PFSK-1 (cell line): ENCODE data around the gene ZNF474. TPM values are rescaled to one million over a fixed set of nuclear protein-coding genes. Genes with fewer than 3 reads are reported as not detected.

ENCODE experiments used
- FOXP2 ChIP-seq: optimal IDR thresholded peaks from 2 replicates; pipeline ENCODE3; 2011; ENCODE audit warnings: borderline replicate concordance, control low read depth, inconsistent platforms; ENCODE audit not compliant: insufficient read depth; ENCODE audit errors: extremely low read length, extremely low read depth
- POLR2AphosphoS5 ChIP-seq: IDR thresholded peaks from 2 replicates; pipeline ENCODE4 v1.6.1; 2012; ENCODE audit warnings: low read depth, mild to moderate bottlenecking, control low read depth, low read length, moderate library complexity
- SIN3A ChIP-seq: IDR thresholded peaks from 2 replicates; pipeline ENCODE4 v1.6.1; 2012; ENCODE audit warnings: mild to moderate bottlenecking, low read length, moderate library complexity, borderline replicate concordance; ENCODE audit not compliant: insufficient read depth
- TAF1 ChIP-seq: IDR thresholded peaks from 2 replicates; pipeline ENCODE4 v1.6.1; 2012; ENCODE audit warnings: low read length, control low read depth, borderline replicate concordance; ENCODE audit not compliant: insufficient read depth
- polyA plus RNA-seq: library from polyadenylated mRNA; unstranded; fragments of >200 nt; gene quantifications from one replicate; pipeline ENCODE4 v1.2.1, GENCODE V29; 2012; ENCODE audit warnings: low read depth, missing spikeins; ENCODE audit not compliant: insufficient read length
- TF ChIP-seq, protein P1 (sequence below), 2 experiments: IDR thresholded peaks; 2 replicates each; pipeline versions ENCODE4 v1.6.1 to v1.8.0; 2011 to 2012; ENCODE audit warnings: low read depth in 2 of 2, low read length in 2 of 2, control low read depth in 1 of 2, inconsistent platforms in 1 of 2, mild to moderate bottlenecking in 1 of 2, moderate library complexity in 1 of 2; ENCODE audit not compliant: insufficient read depth in 1 of 2

The ZNF474 gene
- polyA plus RNA-seq: not detected

DNA sequence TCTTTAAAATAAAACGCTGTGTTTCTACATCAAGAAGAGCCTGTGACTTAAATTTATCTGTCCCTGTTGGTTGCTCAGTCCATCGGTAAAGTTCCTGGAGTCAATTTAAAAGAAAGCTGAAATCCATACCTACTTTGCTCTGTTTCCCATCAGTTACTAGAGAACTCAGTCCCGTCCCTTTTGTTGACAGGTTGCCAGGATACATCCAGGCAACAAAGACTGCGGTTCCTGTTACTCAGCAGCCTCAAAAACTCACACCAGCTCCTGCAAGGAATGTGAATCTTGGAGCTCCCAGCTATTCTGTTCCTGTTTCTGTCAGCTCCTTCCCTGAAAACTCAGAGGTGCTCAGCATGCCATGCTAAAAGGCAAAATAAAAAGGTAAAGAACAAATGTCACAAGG, at the start of gene ZNF474:
Gene ZNF474, plus strand, starts transcription at position 241 of the 400 bp plus-strand sequence. CDS start 22,445 bp downstream, outside the sequence.
- TF ChIP-seq TAF1 (no peak), POLR2AphosphoS5 (no peak), FOXP2 (no peak), SIN3A (no peak)
- TF ChIP-seq, protein P1, sequence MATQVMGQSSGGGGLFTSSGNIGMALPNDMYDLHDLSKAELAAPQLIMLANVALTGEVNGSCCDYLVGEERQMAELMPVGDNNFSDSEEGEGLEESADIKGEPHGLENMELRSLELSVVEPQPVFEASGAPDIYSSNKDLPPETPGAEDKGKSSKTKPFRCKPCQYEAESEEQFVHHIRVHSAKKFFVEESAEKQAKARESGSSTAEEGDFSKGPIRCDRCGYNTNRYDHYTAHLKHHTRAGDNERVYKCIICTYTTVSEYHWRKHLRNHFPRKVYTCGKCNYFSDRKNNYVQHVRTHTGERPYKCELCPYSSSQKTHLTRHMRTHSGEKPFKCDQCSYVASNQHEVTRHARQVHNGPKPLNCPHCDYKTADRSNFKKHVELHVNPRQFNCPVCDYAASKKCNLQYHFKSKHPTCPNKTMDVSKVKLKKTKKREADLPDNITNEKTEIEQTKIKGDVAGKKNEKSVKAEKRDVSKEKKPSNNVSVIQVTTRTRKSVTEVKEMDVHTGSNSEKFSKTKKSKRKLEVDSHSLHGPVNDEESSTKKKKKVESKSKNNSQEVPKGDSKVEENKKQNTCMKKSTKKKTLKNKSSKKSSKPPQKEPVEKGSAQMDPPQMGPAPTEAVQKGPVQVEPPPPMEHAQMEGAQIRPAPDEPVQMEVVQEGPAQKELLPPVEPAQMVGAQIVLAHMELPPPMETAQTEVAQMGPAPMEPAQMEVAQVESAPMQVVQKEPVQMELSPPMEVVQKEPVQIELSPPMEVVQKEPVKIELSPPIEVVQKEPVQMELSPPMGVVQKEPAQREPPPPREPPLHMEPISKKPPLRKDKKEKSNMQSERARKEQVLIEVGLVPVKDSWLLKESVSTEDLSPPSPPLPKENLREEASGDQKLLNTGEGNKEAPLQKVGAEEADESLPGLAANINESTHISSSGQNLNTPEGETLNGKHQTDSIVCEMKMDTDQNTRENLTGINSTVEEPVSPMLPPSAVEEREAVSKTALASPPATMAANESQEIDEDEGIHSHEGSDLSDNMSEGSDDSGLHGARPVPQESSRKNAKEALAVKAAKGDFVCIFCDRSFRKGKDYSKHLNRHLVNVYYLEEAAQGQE (IDR thresholded peaks at IDR 0.05; ENCODE audit: insufficient read depth in 1 of 2, low read depth in 2 of 2, low read length in 2 of 2): no peak

DNA sequence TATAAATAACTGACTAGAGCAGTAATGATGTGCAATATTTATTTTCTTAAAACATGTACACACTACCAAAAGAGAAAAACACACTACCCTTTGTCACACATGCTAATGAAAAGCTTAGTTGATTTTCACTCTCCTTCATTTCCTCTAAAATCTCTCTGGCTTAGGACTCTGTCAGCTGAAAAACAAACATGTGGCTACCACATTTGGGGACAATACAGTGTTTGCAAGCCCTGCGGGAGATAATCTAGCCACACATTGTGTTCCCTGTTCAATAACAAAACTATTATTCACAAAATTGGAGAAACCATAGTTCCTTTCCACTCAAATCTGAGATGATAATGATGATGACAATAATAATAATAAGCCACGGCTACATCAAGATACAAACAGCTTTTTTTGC, 47.8 kb upstream of the ZNF474 start:
- TF ChIP-seq TAF1 (no peak), FOXP2 (no peak), POLR2AphosphoS5 (no peak), SIN3A (no peak)
- TF ChIP-seq, protein P1 (IDR thresholded peaks at IDR 0.05; ENCODE audit: insufficient read depth in 1 of 2, low read depth in 2 of 2, low read length in 2 of 2): no peak

DNA sequence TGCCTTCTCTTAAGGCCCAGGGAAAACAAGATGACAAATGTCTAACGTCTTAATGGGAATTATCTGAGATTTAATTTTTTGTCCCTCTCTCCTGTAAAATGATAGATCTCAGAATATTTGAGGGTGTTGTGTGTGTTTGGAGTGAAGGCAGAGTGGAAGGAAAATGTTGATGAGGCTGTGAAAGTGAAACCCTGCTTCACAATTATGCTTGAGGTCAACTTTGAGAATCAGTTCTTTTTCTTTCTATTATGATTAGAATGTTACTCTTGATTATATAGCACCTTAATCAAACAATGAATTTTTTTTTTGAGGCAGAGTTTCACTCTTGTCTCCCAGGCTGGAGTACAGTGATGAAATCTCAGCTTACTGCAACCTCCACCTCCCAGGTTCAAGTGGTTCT, 45.8 kb upstream of the ZNF474 start:
- TF ChIP-seq FOXP2 (no peak), SIN3A (no peak), POLR2AphosphoS5 (no peak), TAF1 (no peak)
- TF ChIP-seq, protein P1 (IDR thresholded peaks at IDR 0.05; ENCODE audit: insufficient read depth in 1 of 2, low read depth in 2 of 2, low read length in 2 of 2): no peak

DNA sequence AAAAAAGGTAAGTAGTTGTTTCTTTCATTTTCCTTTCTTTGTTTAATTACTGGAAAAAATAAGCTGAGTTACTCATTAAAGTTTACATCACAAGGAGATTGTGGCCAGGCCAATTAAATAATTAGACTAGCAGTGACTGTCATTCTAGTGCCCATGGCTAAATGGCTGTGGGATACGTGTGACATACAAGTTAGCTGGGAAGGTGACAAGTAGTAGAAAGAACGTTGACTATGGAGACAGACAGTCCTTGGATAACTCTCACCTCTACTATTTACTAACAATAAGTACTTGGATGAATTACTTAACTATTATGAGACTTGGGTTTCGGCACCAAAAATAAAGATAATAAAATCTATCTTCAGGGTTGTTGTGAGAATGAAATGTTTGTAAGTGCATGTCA, 44.3 kb upstream of the ZNF474 start:
- TF ChIP-seq, protein P1 (IDR thresholded peaks at IDR 0.05; ENCODE audit: insufficient read depth in 1 of 2, low read depth in 2 of 2, low read length in 2 of 2): no peak
- TF ChIP-seq TAF1 (no peak), POLR2AphosphoS5 (no peak), FOXP2 (no peak), SIN3A (no peak)
